NCI-H748 treated with DMSO at 0.1 percent for 48 hours (cell line): ENCODE results near the gene PGAP2.
A peak's percentile ranks its signal among the peaks of the same experiment; 100 is the strongest.
"Not testable (repeated sequence)": the region's sequence is repeated elsewhere in the genome, so short reads cannot be mapped to it uniquely, and the experiment has no call there.

Experiments
- DNase-seq: peaks from one replicate; lab custom pipeline; 2025; lab: John Stamatoyannopoulos, UW

The PGAP2 gene

DNA sequence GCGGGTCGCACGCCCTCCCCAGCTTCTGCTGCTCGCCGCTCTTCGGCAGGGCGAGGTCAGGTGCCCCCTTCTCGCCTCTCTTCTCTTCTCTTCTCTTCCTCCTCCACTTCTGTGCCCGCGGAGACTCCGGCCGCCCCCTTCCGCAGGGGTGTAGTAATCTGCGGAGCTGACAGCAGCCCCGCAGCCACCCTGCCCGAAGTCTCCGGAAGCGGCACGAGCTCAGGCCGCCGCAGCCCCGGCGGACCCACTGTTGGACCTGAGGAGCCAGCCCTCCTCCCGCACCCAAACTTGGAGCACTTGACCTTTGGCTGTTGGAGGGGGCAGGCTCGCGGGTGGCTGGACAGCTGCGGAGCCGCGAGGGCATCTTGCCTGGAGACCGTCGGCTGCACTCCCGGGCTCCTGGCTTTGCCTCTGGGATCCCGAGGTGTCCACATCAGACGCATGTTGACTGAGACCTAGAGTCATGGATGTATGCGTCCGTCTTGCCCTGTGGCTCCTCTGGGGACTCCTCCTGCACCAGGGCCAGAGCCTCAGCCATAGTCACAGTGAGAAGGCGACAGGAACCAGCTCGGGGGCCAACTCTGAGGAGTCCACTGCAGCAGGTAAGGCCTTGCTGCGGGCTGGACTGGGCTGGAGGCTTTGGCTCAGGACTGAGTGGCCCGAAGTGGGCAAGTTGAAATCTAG, 47.6 kb downstream of the PGAP2 start:
- peak; percentile 17 for DNase-seq

DNA sequence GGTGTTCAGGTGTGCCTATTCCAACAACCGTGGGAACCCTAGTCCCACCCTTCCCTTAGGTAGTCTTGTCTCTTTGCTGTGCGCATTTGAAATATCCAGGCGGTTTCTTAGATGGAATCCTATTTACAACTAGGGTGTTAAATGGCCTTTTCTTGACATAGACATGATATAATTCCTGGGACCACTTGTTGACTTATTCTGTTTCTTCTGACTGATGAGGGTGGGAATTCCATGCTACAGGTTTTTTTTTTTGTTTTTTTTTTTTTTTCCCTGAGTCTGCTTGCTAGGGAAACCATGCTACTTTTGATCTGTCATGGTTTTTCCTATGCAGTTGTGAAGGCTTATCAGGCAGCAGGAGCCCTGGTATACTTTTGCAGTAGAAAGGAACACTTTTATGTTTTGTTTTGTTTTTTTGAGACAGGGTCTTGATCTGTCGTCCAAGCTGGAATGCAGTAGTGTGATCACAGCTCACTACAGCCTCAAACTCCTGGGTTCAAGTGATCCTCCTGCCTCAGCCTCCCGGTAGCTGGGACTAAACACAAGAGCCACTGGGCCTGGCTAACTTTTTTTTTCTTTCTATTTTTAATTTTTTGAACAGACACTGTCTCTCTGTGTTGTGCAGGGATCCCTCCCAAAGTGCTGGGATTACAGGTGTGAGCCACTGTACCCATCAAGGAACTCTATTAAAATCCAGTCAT, 48.6 kb downstream of the PGAP2 start:
- no peak for DNase-seq

DNA sequence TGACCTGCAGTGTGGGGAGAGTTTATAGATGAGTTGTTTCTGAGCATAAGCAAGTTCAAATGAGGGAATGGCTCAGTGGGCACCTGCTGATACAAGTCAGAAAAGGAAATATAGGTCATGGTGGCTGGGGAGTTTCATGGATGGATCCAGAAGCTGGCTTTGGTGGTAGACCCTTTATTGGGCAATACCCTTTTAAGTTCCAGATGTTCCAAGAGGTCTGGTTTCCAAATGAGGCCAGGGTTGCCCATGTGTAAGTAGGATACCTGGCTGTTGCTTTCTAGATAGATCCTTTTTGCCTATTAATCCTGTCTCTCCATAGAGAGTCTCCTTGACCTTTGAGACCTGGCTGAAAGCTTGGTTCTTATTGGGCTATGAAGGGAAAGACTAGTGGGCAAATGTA, 49.3 kb downstream of the PGAP2 start:
- DNase-seq: no peak

DNA sequence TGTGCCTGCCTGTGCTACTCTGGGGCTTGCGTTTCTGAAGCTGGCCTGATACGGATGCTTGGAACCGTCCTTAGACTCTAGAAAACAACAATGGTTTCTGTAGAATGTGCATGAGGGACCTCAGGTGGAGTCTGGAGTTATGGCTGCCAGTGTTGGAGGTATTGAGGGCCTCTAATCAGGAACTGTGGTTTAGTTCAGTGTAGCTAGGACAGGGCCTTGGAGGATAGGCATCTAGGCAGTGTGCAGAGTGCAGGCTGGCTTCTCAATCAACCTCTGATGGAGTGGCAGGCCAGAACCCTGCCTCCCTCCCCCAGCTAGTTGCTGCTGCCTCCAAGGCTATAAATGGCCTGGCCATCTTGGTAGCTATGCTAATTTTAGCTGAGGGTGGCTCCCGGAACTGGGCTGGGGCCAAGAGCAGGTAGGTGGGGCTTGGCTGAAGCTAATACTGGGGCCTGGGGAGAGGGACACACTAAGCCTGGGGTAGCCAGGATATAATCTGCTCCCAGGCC, 51.1 kb downstream of the PGAP2 start:
- no peak for DNase-seq

DNA sequence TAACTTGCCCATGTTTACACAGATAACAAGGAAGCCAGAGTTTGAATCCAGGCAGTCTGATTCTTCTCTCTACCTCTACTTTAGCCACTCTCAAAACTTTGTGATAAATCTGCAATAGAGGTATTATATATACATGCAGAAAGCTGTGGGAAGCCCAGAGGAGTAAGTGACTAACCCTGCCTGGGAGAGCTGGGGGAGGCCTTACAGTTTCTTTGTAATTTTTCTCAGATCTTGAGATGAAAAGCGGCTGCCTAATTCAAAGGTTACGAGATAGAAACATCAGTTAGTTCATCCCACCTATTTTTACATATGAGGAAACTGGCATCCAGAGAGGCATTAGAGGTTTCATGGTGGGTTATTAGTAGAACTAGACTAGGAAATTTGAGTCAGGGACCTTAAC, 52.0 kb downstream of the PGAP2 start:
- no peak for DNase-seq

DNA sequence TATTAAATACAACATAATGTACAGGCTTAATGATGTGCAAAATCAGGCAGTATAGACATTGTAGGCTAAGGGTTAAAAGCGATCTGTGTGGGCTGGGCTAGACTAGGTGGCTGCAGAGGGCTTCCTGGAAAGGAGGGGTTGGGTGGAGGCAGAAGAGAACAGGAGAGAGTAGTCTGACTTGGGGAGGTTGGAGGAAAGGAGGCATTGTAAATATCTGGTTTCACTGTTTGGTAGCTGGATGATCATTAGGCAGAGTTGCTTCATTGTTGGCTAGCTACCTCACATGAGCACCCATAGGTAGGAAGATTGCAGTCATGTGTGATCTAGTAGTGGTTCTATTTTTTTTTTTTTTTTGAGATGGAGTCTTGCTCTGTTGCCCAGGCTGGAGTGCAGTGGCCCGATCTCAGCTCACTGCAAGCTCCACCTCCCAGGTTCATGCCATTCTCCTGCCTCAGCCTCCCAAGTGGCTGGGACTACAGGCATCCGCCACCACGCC, 52.6 kb downstream of the PGAP2 start:
- not testable (repeated sequence) for DNase-seq

DNA sequence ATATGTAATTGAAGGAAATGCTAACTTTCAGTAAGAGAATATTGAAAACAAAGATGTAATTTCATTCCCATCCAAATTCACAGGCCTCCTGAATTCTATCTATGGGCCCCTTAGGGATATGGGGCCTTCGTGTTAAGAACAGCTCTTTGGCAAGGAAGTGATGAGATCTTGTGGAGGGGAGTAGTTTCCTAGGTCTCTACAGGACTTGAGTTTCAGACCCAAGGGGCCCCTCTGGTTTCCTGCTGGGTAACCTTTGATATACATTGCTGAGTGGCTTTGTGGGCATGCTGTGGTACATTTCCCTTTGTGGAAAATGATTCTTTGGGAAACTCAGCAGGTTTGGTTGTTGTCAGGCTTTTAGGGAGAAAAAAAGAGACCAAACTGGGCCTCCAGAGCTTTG, 53.3 kb downstream of the PGAP2 start:
- DNase-seq: no peak

DNA sequence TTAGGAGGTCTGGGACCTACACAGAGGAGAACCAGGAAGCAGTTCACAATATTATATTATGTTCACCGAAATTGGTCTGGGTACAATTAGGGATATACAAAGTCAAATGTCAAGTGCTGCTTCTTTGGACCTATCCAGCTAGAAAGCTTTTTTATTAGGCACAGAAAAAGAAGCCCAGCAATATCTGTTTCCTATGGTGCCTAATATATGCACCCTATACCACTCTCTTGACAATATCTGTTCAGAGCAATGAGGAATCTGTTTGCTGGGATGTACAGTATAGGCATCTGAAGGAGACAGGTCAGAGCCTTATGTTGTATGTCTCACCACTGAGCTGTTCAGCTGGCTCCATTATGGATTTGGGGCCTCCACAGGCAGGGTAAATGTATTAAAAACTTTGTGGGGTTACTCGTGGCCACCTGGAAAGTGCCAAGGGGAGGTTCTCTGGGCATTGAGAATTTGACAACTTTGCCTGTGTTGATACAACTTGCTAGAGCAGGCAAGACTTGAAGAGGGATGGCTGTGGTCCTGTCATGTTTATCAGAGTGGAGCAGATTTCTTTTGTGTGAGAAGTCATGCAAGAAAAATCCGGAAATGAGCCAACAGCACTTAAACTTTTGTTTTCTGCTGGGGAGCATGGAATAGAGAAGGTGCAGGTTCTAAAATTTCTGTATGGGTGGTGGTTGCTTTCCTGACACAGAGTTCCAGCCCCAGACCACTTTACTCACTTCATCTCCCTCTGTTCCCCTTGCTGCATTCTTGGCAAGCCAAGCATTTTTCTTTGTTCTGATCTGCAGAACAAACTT, 57.2 kb downstream of the PGAP2 start:
- no peak for DNase-seq

DNA sequence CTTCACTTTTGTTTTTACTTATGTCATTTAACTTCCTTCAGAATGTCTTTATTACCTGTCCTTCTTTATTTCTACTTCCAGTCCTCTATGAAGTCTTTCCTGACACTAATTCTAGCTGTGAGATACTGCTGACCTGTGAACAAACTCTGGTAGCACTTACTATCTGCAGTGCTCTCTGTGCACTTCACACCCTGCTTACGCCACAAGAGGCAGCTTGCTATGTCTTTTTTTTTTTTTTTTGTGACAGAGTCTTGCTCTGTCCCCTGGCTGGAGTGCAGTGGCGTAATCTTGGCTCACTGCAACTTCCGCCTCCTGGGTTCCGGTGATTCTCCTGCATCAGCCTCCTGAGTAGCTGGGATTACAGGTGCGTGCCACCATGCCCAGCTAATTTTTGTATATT, 57.8 kb downstream of the PGAP2 start:
- DNase-seq: no peak

DNA sequence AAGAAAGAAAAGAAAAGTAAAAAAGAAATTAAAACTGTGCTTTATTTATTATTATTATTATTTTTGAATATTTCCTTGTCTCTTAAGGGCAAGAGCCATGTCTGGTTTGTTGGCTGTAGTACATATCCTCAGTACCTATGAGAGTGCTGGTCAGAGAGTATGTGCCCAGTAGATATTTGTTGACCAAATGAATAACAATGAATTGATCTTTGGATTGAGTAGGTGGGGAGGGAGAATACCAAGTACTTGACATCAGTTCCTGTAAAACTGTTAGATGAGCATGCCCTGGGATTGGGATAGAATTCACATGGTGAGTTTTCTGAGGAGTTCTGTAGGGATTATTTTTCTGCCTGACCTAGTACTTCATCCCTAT, 58.5 kb downstream of the PGAP2 start:
- no peak for DNase-seq

DNA sequence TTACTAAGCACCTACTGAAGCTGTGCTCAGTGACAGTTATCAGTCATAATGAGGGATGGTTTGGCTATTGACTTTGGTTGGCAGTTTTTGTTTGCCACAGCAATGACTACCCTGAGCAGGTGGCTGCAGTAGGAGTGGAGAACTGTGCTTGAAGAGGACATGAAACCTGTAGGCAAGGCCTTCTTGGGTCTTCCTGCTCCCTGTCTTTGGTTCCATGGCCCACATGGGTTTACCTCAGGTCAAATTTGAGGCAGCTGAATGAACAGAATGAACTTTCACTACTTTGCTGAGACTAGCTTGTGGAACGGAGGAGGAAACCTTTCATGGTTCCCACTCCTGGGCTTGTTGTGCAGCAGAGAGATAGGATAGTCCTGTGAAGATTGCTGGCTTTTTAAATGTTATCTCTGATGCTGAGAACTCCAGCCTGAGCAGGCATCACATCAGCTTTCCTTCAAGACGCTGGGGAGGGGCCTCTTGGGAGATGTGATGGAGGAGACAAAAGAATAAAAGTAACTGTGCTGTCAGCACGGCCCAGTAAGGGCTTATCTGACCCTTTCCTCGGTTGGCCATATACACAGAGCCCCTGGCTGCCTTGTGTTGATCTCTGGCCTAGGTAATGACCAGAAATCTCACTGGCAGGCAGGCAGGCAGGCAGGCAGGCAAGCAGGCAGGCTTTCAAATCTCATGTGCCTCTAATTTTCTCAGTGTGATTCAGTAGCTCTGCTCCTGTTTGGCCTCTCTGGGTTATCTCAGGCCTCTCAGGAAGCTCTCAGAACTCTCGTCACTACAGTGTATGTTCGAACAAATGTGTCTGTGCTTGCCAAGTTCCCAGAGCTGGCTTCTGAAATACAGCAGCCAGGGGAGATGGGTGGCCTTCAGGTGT, 59.1 kb downstream of the PGAP2 start:
- DNase-seq: no peak

DNA sequence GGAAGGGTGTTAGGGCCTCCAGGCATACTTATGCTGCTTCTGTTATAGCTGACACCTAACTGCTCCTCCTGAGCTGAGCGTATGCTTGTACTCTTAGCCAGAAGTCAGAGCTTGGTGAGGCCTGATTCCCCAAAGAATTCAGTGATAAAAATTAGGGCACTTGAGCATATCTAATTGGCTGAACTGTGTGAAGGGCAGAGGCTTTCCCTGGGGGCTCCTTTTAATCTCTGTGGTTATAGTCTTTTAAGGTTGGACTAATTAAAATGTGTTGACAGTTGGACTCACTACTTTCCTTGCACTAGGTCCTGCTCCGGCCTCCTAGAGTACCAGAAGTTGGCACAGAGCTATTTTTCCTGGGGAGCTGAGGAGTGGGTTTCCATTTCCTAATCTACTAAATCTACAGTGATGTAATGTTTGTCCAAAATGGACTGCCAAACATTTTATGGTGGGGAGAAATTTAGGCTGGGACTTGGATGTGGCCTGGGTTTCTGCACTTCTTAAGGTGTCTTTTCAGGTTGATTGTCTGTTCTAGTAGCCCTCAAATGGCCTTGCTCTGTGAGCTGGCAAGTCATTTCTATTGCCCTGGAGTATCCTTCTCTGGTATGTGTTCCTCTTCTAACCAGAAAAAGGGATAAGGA, 65.5 kb downstream of the PGAP2 start:
- DNase-seq: no peak
